ENCODE data around the gene MRPS9. TPM values are rescaled to one million over a fixed set of nuclear protein-coding genes. Genes with fewer than 3 reads are reported as not detected.

The MRPS9 gene
- total and polyA plus RNA-seq, 2 experiments from 2014 or later = 64.7 to 78.9 TPM

DNA sequence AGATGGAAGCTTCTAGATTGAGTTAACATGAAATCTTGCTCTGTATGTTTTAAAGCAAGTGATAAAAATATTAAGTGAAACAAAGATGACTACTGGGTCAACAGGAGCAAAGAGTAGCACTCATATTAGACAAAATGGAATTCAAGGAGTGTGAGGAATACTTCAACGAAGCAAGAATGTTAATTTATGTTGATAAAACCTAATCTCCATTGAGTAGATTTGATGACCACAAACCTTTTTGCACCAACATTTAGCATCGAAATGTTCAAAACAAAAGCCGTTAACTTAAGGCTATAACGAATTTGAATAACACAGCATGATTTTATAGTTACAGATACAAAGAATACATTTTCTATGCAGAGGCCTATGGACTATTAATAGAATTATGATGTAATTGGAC is 35.7 kb downstream of the MRPS9 start:
- H3K27me3 ChIP-seq (ENCODE audit: insufficient read depth) = no peaks in the 10 kb centered on the region
- no peaks in the 10 kb centered on the region for H3K36me3 ChIP-seq (ENCODE audit: insufficient read depth)
- no peak overlapping the region for H2AFZ ChIP-seq
- peak overlapping the region; percentile 37 for H3K4me2 ChIP-seq
- H3K27ac Mint-ChIP-seq = peak overlapping the region; percentile 49; the same call in 1 of the 2 replicates
- H3F3A ChIP-seq (replicated peaks; ENCODE audit: low read depth) = no peaks in the 10 kb centered on the region
- no peak overlapping the region for H3K4me3 ChIP-seq
- no peaks in the 10 kb centered on the region for H3K9me3 Mint-ChIP-seq
- TF ChIP-seq JUNB (IDR thresholded peaks at IDR 0.05; ENCODE audit: unreplicated experiment) (no peak), EZH2 (IDR thresholded peaks at IDR 0.05; ENCODE audit: low read depth, unreplicated experiment) (no peak), CREB1 (CRISPR knock-in tag; IDR thresholded peaks at IDR 0.05; ENCODE audit: low read depth) (no peak), POLR2AphosphoS5 (IDR thresholded peaks at IDR 0.05; ENCODE audit: low read depth) (no peak), STAT1 (IDR thresholded peaks at IDR 0.05; ENCODE audit: unreplicated experiment) (no peak), EZH2phosphoT487 (IDR thresholded peaks at IDR 0.05; ENCODE audit: unreplicated experiment) (no peak), ZNF114 (CRISPR knock-in tag; IDR thresholded peaks at IDR 0.05) (no peak), NANOG (IDR thresholded peaks at IDR 0.05; ENCODE audit: borderline replicate concordance) (no peak)
- TF ChIP-seq, protein P1, sequence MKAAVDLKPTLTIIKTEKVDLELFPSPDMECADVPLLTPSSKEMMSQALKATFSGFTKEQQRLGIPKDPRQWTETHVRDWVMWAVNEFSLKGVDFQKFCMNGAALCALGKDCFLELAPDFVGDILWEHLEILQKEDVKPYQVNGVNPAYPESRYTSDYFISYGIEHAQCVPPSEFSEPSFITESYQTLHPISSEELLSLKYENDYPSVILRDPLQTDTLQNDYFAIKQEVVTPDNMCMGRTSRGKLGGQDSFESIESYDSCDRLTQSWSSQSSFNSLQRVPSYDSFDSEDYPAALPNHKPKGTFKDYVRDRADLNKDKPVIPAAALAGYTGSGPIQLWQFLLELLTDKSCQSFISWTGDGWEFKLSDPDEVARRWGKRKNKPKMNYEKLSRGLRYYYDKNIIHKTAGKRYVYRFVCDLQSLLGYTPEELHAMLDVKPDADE (IDR thresholded peaks at IDR 0.05) = no peak
- TF ChIP-seq, protein P2, sequence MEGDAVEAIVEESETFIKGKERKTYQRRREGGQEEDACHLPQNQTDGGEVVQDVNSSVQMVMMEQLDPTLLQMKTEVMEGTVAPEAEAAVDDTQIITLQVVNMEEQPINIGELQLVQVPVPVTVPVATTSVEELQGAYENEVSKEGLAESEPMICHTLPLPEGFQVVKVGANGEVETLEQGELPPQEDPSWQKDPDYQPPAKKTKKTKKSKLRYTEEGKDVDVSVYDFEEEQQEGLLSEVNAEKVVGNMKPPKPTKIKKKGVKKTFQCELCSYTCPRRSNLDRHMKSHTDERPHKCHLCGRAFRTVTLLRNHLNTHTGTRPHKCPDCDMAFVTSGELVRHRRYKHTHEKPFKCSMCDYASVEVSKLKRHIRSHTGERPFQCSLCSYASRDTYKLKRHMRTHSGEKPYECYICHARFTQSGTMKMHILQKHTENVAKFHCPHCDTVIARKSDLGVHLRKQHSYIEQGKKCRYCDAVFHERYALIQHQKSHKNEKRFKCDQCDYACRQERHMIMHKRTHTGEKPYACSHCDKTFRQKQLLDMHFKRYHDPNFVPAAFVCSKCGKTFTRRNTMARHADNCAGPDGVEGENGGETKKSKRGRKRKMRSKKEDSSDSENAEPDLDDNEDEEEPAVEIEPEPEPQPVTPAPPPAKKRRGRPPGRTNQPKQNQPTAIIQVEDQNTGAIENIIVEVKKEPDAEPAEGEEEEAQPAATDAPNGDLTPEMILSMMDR (conservative IDR thresholded peaks at IDR 0.05; ENCODE audit: low read depth in 2 of 2) = no peak
- TF ChIP-seq, protein P3, sequence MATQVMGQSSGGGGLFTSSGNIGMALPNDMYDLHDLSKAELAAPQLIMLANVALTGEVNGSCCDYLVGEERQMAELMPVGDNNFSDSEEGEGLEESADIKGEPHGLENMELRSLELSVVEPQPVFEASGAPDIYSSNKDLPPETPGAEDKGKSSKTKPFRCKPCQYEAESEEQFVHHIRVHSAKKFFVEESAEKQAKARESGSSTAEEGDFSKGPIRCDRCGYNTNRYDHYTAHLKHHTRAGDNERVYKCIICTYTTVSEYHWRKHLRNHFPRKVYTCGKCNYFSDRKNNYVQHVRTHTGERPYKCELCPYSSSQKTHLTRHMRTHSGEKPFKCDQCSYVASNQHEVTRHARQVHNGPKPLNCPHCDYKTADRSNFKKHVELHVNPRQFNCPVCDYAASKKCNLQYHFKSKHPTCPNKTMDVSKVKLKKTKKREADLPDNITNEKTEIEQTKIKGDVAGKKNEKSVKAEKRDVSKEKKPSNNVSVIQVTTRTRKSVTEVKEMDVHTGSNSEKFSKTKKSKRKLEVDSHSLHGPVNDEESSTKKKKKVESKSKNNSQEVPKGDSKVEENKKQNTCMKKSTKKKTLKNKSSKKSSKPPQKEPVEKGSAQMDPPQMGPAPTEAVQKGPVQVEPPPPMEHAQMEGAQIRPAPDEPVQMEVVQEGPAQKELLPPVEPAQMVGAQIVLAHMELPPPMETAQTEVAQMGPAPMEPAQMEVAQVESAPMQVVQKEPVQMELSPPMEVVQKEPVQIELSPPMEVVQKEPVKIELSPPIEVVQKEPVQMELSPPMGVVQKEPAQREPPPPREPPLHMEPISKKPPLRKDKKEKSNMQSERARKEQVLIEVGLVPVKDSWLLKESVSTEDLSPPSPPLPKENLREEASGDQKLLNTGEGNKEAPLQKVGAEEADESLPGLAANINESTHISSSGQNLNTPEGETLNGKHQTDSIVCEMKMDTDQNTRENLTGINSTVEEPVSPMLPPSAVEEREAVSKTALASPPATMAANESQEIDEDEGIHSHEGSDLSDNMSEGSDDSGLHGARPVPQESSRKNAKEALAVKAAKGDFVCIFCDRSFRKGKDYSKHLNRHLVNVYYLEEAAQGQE (IDR thresholded peaks at IDR 0.05; ENCODE audit: unreplicated experiment) = no peak
- H3K36me3 Mint-ChIP-seq (ENCODE audit: low read depth) = peaks cover 4% of the 10 kb centered on the region; the same call in 2 of the 3 replicates
- ATAC-seq = no peak
- H3K4me3 Mint-ChIP-seq = peak overlapping the region; percentile 8; the same call in 1 of the 3 replicates
- no peak overlapping the region for H3K27ac ChIP-seq (ENCODE audit: low read depth)
- no peak for DNase-seq (ENCODE audit: low spot score)
- peaks cover 22% of the 10 kb centered on the region; the same call in 1 of the 2 replicates for H3K79me2 ChIP-seq (replicated peaks; ENCODE audit: insufficient read depth)
- peaks cover 31% of the 10 kb centered on the region for H3K4me1 ChIP-seq (ENCODE audit: insufficient read depth)
- 0 out of 2 replicates have a peak, but pooled peaks cover 2% of the 10 kb centered on the region for H4K20me1 ChIP-seq (replicated peaks; ENCODE audit: insufficient read depth)
- H3K9me2 ChIP-seq (ENCODE audit: insufficient read depth) = no peaks in the 10 kb centered on the region
- peaks cover 1% of the 10 kb centered on the region for H3K27me3 Mint-ChIP-seq (ENCODE audit: insufficient read depth, low read depth, poor library complexity)
- H3K4me1 Mint-ChIP-seq = peaks cover 38% of the 10 kb centered on the region

All from GM23338 (cell line).